T1000 (cell line): ENCODE data around the gene ARHGEF4.
"Not testable (repeated sequence)": the region's sequence is repeated elsewhere in the genome, so short reads cannot be mapped to it uniquely, and the experiment has no call there.

Experiments
- DNase-seq: peaks from one replicate; lab custom pipeline; 2025; ENCODE audit warnings: mixed read lengths; lab: John Stamatoyannopoulos, UW

Gene ARHGEF4

DNA sequence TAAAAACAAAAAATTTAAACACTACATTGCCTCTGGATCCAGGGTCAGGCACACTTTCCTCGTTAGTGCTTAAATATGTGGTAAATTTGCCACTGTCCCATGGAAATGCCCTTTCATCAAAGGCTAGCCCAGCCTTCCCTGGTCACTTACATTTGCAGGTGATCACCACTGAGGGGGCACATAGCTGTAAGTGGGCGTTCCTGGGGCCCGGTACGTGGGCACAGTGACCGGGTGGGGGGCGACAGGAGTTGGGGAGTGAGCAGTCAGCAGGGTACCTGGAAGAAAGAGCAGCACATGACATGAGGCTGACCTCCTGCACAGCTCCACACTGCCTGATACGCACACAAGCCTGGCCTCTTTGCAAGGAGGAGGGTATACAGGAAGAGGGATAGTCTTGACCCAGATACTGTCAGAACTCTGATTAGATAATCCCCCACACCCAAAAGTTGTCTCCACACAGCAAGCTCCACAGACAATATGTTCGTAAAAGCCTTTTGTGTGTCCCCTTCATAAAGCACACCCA, 216.1 kb downstream of the ARHGEF4 start:
- no peak for DNase-seq

DNA sequence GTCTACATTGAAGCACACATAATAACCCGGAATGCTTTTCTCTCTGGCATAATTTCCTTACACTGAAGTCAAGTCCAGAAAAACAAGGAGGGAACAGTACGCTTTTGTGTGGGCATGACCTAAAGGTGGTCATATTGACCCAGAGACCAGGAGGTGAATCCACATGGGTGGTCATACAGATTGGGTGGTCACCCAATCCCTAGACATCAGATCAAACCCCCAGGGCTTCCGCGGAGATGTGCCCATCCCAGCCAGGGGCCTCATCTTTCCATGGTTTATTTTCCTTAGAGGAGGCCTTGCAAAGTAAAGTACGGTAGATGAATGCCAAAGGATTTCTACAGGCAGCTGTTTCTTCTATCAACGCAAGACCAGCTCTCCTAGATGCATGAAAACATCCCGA, 217.8 kb downstream of the ARHGEF4 start:
- DNase-seq: no peak

DNA sequence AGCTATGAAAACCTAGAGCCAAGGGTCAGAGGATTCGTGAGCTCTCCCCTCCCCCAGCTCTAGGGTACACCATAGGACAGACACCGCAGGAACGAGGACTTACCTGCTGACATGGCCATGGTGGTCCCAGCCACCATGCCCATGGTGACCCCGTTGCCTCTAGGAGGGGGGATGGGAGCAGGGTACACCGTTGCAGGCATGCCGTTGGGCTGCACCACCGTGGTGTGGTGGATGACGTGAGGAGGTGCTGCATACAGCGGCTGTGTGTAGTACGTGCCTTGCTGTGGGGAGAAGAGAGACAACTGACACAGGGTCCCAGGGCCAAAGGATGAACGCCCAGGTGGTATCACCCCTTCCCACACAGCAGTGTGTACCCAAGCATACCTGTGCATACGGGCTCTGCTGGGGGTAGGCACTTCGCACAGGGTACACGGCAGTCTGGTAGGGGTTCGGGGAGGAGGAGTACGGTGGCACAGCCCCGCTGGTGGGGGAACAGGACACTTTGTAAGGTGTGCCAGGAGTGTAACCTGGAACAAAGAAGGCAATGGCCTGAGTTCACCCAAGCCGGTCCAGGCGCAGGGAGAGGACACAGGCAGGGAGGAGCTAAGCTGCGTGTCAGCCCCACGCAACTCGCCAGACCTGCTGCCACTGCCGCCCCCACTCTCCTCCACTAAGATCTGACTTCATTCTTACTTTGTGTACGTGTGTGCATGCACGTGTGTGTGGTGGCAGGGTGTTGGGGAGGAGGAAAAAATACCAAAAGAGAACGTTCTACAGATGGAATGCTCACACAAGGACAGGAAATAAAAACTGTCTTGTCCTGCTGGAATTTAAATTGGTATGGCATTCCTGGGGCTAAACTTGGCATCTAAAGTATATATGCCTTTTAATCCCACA, 218.7 kb downstream of the ARHGEF4 start:
- DNase-seq: no peak

DNA sequence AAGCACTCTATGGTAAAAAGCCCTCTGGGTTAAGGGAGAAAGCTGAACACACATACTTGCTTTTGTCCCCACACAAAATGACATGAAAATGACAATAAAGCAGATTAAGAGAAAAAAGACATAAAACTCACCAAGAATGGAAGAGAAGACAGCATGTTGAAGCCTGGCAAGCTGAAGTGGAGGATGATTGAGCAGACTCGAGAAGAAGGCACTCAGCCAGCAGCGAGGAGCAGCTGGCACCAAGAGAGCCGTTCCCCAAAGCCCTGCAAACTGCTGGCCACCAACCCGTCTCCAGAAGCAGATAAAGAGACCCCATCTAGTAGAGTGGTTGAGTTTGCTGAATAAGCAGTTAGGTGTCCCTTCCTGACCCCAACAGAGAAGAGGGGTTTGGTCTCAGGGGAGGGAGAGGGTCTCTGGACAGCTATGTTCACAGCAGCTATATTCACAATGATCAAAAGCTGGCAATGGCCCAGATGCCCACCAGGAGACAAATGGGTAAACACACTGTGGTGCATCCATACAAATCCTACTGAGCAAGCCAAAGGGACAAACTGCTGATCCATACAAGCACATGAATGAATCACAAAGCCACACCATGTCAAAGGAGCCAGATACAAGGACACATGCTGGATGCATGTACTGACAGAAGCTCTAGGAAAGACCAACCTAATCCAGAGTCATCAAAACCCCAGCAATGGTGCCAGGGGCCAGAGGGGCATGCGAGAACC, 219.7 kb downstream of the ARHGEF4 start:
- DNase-seq: no peak

DNA sequence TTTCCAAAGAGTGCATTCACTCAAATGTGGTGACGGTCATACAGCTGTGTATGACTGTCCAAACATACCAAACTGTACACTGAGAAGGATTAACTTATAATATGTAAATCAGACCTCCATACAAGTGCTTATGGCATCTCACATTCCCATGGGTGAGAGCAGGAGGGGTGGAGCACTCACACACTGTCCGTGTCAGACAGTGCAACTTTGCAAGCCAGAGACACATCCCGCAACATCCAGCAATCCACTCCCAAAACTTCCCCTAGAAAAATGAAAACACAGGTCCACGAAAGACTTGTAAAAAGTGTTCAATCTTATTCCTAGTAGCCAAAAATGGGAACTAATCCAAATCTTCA, 220.2 kb downstream of the ARHGEF4 start:
- DNase-seq: no peak

DNA sequence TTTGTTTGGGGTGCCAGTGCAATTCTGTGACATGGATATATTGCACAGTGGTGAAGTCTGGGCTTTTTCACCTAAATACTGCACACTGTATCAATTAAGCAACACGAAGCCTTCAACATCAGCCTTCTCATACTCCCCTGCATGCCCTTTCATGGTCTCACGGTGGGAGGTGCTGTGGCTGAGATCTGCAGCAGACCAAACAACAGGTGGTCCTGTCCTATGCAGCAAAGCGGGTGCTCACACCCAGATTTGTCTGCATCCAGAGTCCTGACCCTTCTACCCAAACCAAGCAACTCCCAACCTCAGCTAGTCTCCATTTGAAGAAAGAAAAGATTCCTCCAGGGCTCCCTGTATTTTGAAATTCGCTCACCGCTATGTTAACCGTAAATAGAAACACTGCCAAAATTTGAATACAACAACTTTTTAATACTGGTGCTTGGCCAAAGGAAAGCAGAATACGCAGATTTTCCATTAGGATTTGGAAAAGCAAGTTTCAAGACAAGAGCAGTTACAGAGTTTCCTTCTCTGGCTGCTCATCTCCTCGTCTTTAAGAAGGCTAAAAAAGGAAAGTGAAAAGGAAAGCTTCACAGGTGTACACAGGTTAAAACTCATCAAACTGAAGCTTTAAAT, 221.6 kb downstream of the ARHGEF4 start:
- DNase-seq: no peak

DNA sequence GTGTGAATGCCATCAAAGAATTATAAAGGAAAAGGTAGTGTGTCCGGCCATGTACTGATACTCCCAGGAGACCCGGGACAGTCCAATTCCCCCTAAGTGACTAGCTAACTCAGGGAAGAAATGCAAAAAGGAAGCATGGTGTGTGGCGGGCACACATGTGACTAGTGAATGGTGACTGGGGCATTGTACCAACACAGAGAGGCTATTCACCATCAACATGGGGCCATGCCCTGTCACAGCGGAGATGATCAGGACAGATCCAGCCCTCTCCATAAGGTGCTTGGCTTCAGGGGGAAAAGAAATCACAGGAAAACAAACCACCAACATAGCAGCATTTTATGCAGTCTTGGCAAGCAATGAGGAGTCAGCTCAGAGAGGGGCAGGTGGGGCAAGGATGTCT, 222.2 kb downstream of the ARHGEF4 start:
- no peak for DNase-seq

DNA sequence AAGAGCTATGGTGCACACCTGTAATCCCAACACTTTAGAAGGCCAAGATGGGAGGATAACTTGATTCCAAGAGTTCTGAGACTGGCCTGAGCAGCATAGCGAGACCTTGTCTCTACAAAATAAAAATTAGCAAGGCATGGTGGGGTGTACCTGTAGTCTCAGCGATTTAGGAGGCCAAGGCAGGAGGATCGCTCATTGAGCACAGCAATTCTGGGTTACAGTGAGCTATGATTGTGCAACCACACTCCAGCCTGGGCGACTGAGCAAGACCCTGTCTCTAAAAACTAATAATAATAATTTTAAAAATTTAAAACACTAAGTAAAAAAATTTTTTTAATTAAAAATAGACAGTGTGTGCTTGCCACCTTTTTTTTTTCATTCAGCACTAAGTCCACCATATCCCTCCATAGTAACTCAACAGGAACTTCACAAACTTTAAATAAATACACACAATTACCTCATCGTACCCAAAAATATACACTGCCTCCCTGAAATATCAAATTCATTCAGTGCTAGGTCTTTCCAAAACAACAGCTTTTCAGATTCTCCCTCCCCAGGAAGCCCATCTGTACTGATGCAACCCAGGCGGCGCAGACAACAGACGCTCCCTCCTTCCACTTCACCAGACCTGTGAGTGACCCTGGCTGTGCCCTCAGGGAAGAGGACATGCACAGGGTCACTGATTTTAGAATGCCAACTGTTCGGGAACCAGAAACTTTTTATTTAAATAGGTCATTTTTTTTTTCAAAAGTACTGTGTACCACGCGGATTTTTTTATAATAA, 227.0 kb downstream of the ARHGEF4 start:
- no peak for DNase-seq

DNA sequence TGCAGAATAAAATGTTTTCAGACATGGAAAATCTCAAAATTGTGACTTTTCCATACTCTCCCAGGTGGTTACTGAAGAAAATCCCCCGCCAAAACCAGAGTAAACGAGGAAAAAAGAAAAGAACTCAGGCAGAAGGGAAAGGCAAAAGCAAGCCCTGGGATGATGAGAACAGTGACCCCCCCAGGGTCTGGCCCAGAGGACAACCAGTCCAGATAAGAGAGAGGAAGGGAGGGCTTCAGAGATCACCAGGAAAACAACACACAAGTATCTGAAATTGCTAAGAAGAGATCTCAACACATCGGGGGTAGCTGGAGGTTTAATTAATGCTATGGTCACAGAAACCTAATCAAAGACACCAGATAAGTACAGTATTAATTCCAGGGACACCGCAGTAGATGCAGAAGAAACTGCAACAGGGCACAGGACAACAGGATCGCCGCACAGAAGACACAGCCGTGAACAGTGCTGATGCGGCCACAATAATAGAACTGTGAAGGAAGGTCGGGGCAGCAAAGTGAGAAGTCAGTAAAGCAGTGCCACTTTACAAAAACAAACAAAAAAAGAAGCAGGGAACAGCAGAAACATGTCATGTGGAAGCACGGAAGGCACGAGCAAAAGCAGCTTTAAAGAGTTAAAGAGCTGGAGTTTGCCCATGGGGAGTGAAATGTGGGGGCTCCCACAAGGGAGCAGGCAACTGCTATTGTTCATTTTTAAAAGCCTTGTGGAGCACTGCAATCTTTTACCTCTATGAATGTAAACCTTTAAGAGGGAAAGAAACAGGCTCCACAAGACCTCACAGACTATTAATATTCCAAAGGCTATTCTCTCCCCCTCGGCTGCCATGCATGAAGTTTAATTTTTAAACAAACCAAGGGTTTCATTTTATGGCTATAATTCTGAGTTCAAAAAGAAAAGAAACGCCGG, 228.1 kb downstream of the ARHGEF4 start:
- no peak for DNase-seq

DNA sequence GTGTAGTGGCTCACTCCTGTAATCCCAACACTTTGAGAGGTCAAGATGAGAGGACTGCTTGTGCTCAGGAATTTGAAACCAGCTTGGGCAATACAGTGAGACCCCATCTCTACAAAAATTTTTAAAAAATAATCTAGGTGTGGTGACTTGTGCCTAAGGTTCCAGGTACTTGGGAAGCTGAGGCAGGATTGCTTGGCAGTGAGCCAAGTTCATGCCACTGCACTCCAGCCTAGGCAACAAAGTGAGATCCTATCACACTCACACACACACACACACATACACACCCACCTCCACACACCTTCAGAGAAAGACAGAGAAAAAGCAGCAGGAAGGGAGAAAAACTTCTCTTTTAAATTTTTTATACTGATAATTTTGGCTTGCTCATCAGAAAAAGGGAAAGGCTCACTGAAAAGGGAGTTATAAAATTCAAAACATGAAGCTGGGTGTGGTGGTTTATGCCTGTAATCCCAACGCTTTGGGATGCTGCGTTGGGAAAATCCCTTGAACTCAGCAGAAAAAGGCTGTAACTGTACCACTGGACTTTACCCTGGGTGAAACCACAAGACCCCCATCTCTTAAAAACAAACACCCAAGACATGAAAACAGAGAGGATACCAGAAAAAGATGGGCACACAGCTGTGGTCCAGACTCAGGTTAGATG, 230.9 kb downstream of the ARHGEF4 start:
- no peak for DNase-seq

DNA sequence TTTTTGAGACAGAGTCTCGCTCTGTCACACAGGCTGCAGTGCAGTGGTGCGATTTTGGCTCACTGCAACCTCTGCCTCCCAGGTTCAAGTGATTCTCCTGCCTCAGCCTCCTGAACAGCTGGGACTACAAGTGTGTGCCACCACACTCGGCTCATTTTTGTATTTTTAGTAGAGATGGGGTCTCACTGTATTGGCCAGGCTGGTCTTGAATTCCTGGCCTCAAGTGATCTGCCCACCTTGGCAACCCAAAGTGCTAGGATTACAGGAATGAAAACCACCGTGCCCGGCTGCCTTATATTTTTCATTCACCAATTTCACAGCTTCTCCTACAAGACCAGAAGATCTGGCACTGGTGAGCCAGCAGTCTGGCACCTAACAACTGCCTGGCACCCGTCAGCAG, 231.5 kb downstream of the ARHGEF4 start:
- not testable (repeated sequence) for DNase-seq

DNA sequence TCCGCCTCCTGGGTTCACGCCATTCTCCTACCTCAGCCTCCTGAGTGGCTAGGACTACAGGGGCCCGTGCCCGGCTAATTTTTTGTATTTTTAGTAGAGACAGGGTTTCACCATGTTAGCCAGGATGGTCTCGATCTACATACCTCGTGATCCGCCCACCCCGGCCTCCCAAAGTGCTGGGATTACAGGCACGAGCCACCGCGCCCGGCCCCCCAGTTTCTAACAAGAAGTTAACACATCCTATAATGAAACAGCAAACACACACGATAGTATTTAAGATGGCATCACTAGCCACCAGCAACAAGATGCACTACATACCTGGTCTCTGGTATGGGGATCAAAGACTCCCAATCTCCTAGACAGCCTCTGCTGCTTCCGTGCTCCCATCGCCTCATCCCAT, 238.9 kb downstream of the ARHGEF4 start:
- DNase-seq: not testable (repeated sequence)

DNA sequence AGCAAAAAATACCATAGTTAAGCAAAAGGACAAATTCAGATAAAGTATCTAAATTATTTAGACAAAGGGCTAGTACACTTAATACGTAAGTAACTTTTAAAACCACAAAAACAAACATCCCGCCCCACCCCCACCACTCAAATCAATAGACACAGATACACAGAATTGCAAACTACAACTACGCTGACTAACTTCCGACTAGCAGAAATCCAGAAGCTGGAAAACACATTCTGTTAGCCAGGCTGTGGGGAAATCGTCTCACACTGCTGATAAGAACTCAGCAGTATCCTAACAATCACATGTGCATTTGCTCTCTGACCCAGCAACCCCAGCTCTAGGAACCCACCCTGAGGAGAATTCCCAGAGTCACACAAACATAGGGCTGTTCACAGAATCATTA, 240.0 kb downstream of the ARHGEF4 start:
- DNase-seq: no peak

DNA sequence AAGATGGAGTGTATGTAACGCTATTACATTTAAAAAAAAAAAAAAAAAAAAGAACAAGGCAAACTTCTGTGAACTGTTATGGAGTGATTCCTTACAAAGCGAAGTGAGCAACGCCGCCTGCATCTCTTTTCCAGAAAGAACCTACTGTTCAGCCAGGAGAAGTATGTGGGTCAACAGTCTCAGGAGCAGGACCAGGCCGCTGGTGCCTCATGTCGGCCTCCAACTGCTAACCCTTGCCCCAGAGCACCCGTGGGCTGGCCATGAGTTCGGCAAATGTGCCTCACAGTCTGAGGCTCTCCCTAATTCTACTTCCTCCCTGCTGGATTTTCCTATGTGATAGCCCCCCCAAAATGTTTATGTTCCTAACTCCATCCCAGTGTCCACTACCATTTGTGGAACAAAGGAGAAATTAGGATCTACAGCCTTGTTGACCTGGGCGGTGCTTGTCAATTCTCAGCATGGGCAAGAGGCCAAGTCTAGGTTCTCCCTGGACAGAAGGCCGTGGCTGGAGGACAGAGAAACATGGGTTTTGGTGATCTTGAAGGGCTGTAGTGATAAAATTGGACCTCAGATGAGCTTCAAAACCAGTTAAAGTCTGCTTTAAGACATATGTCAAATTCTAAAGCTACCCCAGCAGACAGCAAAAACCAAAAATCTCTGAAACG, 240.6 kb downstream of the ARHGEF4 start:
- no peak for DNase-seq

DNA sequence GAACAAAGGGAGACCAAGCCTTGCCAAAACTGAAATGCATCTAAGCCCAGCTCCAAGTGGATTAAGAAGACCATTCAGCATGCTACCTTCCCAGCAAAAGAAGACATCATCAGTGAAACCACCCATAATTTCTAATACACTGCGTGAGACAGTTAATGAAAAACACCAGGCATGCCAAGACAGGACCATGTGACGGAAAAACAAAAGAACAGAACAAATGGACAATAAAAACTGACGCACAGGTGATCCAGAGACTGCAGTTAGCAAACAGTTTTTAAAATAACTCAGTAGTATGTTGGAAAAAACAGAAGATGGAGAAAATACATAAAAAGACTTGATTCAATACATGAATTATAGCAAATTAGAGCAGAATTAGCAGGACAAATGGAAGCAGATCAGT, 241.3 kb downstream of the ARHGEF4 start:
- no peak for DNase-seq

DNA sequence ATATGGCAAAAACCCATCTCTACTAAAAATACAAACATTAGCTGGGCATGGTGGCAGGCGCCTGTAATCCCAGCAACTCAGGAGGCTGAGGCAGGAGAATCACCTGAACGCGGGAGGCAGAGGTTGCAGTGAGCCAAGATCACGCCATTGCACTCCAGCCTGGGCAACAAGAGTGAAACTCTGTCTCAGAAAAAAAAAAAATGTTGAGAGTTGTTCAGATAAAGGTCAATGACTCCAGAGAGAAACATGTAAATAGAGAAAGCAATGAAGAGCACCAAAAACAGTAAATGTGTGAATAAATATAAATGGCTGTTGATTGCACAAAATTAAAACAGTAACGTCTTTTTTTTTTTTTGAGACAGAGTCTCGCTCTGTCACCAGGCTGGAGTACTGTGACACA, 243.2 kb downstream of the ARHGEF4 start:
- not testable (repeated sequence) for DNase-seq

DNA sequence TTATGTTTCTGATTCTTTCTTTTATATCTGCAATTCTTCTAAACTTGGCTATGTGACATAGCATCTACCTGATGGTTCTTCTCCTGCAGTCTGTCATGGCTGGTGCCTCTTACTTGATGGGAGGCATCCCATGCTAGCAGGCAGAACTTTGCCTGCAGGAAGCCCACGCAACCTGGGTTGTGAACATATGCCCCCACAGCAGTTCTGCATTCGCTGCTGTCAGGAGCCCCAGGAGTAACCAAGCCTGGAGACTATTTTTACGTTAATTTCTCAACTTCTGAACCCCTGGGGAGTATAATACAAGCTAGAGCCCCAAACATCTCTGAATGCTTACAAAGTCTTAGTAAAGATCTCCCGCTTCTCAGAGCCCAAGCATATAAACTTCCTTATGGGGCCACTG, 244.5 kb downstream of the ARHGEF4 start:
- no peak for DNase-seq

DNA sequence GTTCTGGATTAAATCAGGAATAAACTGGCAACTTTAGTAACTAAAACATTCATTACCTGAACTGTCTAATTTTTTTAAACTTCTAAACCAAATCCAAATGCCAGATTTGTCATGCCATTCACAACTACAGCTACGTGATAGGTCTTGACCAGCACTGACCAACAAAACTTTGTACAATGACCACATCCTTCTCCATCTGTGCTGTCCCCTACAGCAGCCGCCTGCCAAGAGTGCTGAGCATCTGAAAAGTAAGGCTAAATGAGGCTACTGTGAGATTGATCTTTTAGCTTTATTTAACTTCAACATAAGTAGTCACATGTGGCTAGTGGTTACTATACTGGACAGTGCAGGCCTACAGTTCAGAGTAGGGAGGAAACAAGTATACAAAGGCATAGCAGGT, 248.9 kb downstream of the ARHGEF4 start:
- no peak for DNase-seq

DNA sequence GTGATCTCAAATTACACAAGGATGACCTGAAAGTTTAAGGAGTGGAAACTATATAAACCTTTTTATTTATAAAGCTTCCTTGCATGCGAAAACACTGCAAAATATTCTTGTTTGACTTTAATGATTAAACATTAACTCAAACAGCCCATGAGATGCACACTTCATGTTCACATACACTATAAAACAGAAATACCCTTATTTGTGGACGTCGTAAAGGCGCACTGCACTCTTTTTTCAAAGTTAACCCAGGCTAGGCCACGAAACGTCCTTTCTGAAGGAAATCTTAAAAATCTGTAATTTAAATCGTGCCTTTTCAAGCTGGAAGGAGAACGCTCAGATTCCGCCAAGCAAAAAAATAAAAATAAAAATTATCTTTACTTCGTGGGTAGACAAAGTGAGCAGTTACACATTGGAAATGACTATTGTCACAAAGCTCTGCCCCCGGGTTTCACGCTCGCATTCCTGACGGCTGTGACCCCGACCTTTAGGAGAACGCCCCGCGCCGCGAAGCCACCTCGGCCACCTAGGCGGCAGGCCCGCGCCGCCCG, 255.8 kb downstream of the ARHGEF4 start:
- no peak for DNase-seq
